IMR-90 (cell line): ENCODE data around the gene PBRM1. TPM values are rescaled to one million over a fixed set of nuclear protein-coding genes. Genes with fewer than 3 reads are reported as not detected.
A peak's percentile ranks its signal among the peaks of the same experiment; 100 is the strongest.

Experiments used
- ATAC-seq: fragments of 200-7000 bp; cut with Tn5 transposase; 2 replicates; pipeline ENCODE4 v1.9.1; 2020; ENCODE audit warnings: low read depth, mild to moderate bottlenecking, moderate library complexity
- BruUV-seq: library from RNA; stranded (reverse); fragments of 400-500 nt; replicated peaks from 2 replicates; lab custom pipeline; 2021; lab: Mats Ljungman, UMichigan
- CTCF ChIA-PET: fragments of 300-600 bp; formaldehyde crosslinking; extraction: SDS; loops from one replicate; lab custom pipeline; 2021; ENCODE audit warnings: antibody characterized with exemption; lab: Yijun Ruan, JAX
- POLR2A ChIA-PET: fragments of 300-600 bp; sonication (Branson Sonifier 250); formaldehyde crosslinking; loops from one replicate; lab custom pipeline; 2022; ENCODE audit warnings: antibody characterized with exemption; ENCODE audit not compliant: unreplicated experiment; lab: Charles Lee
- DNase-seq: peaks from one replicate; pipeline ENCODE4 v3.0.0; 2013
- H2AFZ ChIP-seq: replicated peaks from 2 replicates; pipeline ENCODE3; 2013; ENCODE audit warnings: low read length, mild to moderate bottlenecking; ENCODE audit not compliant: poor library complexity
- H2AK5ac ChIP-seq: 2 replicates; pipeline ENCODE4 v1.6.1; 2013; ENCODE audit warnings: low read depth, low read length, inconsistent platforms
- H2AK9ac ChIP-seq: replicated peaks from 2 replicates; pipeline ENCODE3; 2013; ENCODE audit warnings: mild to moderate bottlenecking, low read depth, low read length, moderate library complexity; ENCODE audit not compliant: poor library complexity
- H2BK120ac ChIP-seq: 2 replicates; pipeline ENCODE4 v1.6.1; 2013; ENCODE audit warnings: low read depth, low read length, inconsistent platforms
- H2BK15ac ChIP-seq: 3 replicates; pipeline ENCODE4 v1.6.1; 2013; ENCODE audit warnings: low read depth, low read length, inconsistent platforms
- H2BK20ac ChIP-seq: 2 replicates; pipeline ENCODE4 v1.6.1; 2013; ENCODE audit warnings: low read depth, mild to moderate bottlenecking, inconsistent platforms, low read length, moderate library complexity
- H2BK5ac ChIP-seq: 2 replicates; pipeline ENCODE4 v1.6.1; 2013; ENCODE audit warnings: mild to moderate bottlenecking, low read depth, low read length, inconsistent platforms; ENCODE audit not compliant: poor library complexity, severe bottlenecking
- H3K14ac ChIP-seq: replicated peaks from 2 replicates; pipeline ENCODE4 v1.6.1; 2013; ENCODE audit warnings: low read depth, low read length, inconsistent platforms
- H3K18ac ChIP-seq: 2 replicates; pipeline ENCODE4 v1.6.1; 2013; ENCODE audit warnings: low read depth, low read length, control low read depth
- H3K23ac ChIP-seq: 2 replicates; pipeline ENCODE4 v1.6.1; 2013; ENCODE audit warnings: low read depth, low read length, inconsistent platforms
- H3K27ac ChIP-seq: 2 replicates; pipeline ENCODE4 v1.5.1; 2013; ENCODE audit warnings: mild to moderate bottlenecking, control low read depth, low read length; ENCODE audit not compliant: insufficient read depth
- H3K27me3 ChIP-seq: 2 replicates; pipeline ENCODE4 v1.6.1; 2013; ENCODE audit warnings: low read length; ENCODE audit not compliant: control insufficient read depth, insufficient read depth
- H3K36me3 ChIP-seq: 2 replicates; pipeline ENCODE4 v1.6.1; 2013; ENCODE audit warnings: low read length, mixed read lengths; ENCODE audit not compliant: control insufficient read depth, insufficient read depth
- H3K4ac ChIP-seq: 2 replicates; pipeline ENCODE4 v1.6.1; 2013; ENCODE audit warnings: low read depth, low read length, inconsistent platforms
- H3K4me1 ChIP-seq: 2 replicates; pipeline ENCODE4 v1.6.1; 2013; ENCODE audit warnings: low read length, mixed read lengths; ENCODE audit not compliant: control insufficient read depth, insufficient read depth
- H3K4me2 ChIP-seq: 2 replicates; pipeline ENCODE4 v1.6.1; 2013; ENCODE audit warnings: low read depth, mild to moderate bottlenecking, control low read depth, low read length, moderate library complexity
- H3K4me3 ChIP-seq: 2 replicates; pipeline ENCODE4 v1.5.1; 2013; ENCODE audit warnings: low read depth, mild to moderate bottlenecking, control low read depth, low read length, moderate library complexity; ENCODE audit not compliant: insufficient read depth
- H3K56ac ChIP-seq: 2 replicates; pipeline ENCODE4 v1.6.1; 2013; ENCODE audit warnings: low read length, inconsistent platforms; ENCODE audit not compliant: insufficient read depth; ENCODE audit errors: extremely low read depth
- H3K79me1 ChIP-seq, 2 experiments: 2 replicates each; pipeline ENCODE4 v1.6.1; 2013; ENCODE audit warnings: low read length in 2 of 2, inconsistent platforms in 1 of 2, low read depth in 1 of 2
- H3K9ac ChIP-seq: 2 replicates; pipeline ENCODE4 v1.6.1; 2013; ENCODE audit warnings: low read depth, low read length, control low read depth
- H3K9me1 ChIP-seq: 2 replicates; pipeline ENCODE4 v1.6.1; 2013; ENCODE audit warnings: low read length, inconsistent platforms; ENCODE audit not compliant: insufficient read depth
- H3K9me3 ChIP-seq: 2 replicates; pipeline ENCODE4 v1.6.1; 2013; ENCODE audit warnings: low read length; ENCODE audit not compliant: control insufficient read depth, insufficient read depth
- H4K20me1 ChIP-seq: 2 replicates; pipeline ENCODE4 v1.6.1; 2013; ENCODE audit warnings: low read length, inconsistent platforms; ENCODE audit not compliant: insufficient read depth
- H4K5ac ChIP-seq: 2 replicates; pipeline ENCODE4 v1.6.1; 2013; ENCODE audit warnings: mild to moderate bottlenecking, low read depth, low read length, control low read depth
- H4K8ac ChIP-seq, 2 experiments: 2 replicates each; pipeline ENCODE4 v1.6.1; 2013; ENCODE audit warnings: low read depth in 2 of 2, low read length in 2 of 2, control low read depth in 1 of 2, inconsistent platforms in 1 of 2
- H4K91ac ChIP-seq: 2 replicates; pipeline ENCODE4 v1.6.1; 2013; ENCODE audit warnings: low read depth, low read length, inconsistent platforms; ENCODE audit not compliant: insufficient read depth
- BHLHE40 ChIP-seq: fragments of 150-350 bp; IDR thresholded peaks from 2 replicates; pipeline ENCODE4 v1.6.1; 2016; ENCODE audit warnings: mild to moderate bottlenecking, low read depth, low read length
- MXI1 ChIP-seq: IDR thresholded peaks from 2 replicates; pipeline ENCODE4 v1.6.1; 2012; ENCODE audit warnings: low read depth, mild to moderate bottlenecking, low read length, moderate library complexity, borderline replicate concordance
- whole genome bisulfite sequencing, 2 experiments: methylation state at CpG; one replicate each; pipeline versions ENCODE4 v1.1.5 to v1.1.7; 2013; ENCODE audit warnings: missing lambda C conversion rate in 2 of 2; ENCODE audit not compliant: insufficient read length in 1 of 2; ENCODE audit errors: extremely low coverage in 2 of 2; 5-methylcytosine and 5-hydroxymethylcytosine counted together
- dilution Hi-C: fragments of 300-500 bp; cut with HindIII; formaldehyde crosslinking; loops from one replicate; pipeline ENCODE4 v1.14.3; 2018; ENCODE audit warnings: low sequenced_read_pairs; ENCODE audit not compliant: unreplicated experiment
- in situ Hi-C: fragments of 300-500 bp; cut with MboI; formaldehyde crosslinking; loops from 3 replicates; pipeline ENCODE4 v1.14.3; 2019; ENCODE audit warnings: low sequenced_read_pairs, inconsistent platforms, mixed read lengths
- intact Hi-C: fragments of 100-400 bp; cut with micrococcal nuclease; formaldehyde crosslinking; loops from 2 replicates; pipeline ENCODE4 v1.10.0; 2022
- polyA plus RNA-seq, 3 experiments: library from polyadenylated mRNA; depleted of rRNA; stranded (reverse); fragments of >200 nt; gene quantifications; 2 replicates each; pipeline ENCODE4 v1.2.3, GENCODE V29; 2012; ENCODE audit warnings: low replicate concordance in 1 of 3
- total RNA-seq: library from RNA; depleted of rRNA; stranded (reverse); fragments of >200 nt; gene quantifications from 2 replicates; pipeline ENCODE4 v1.2.3, GENCODE V29; 2012

Gene PBRM1
- total and polyA plus RNA-seq, 2 of the 4 experiments (the other 2 are of a cell fraction) = 16.5 to 72.6 TPM

GRCh38 chr3:52532838-52533622 is 152.7 kb downstream of the PBRM1 start:
- TF ChIP-seq BHLHE40 (no peak), MXI1 (peak; percentile 42; the same call in 1 of the 2 replicates)
- peak overlapping the region; percentile 61 for H2BK5ac ChIP-seq
- dilution Hi-C loops = no loop called here
- H3K9me1 ChIP-seq = peaks cover 25% of the 10 kb centered on the region
- peak overlapping the region; percentile 95 for H3K4me2 ChIP-seq
- no peak overlapping the region for H2BK20ac ChIP-seq
- H4K20me1 ChIP-seq = peaks cover 55% of the 10 kb centered on the region
- H2AK5ac ChIP-seq = peak overlapping the region; percentile 78
- no peak overlapping the region for H2BK15ac ChIP-seq
- peak overlapping the region; percentile 84 for H2AFZ ChIP-seq
- peak; percentile 1 for ATAC-seq
- 1% methylated on average over 17 of the region's 78 CpGs; no CpG with 5 or more reads in 1 of the 2 experiments for WGBS, 2 experiments
- peak overlapping the region; percentile 75 for H3K9ac ChIP-seq
- H3K4me3 ChIP-seq = peak overlapping the region; percentile 72
- H2BK120ac ChIP-seq = no peak overlapping the region
- no peaks in the 10 kb centered on the region for H3K27me3 ChIP-seq
- peak overlapping the region; percentile 90 for H3K14ac ChIP-seq
- peak overlapping the region; percentile 50; the same call in 1 of the 2 replicates for H4K91ac ChIP-seq
- in situ Hi-C loops = no loop called here
- peak overlapping the region; percentile 46; the same call in 1 of the 2 replicates for H3K23ac ChIP-seq
- no peak for DNase-seq
- peaks cover 32% of the 10 kb centered on the region for H3K4me1 ChIP-seq
- BruUV-seq = no TSS peak
- peak overlapping the region; percentile 57 for H3K56ac ChIP-seq
- H3K4ac ChIP-seq = peak overlapping the region; percentile 69
- peak overlapping the region; percentile 68 for H2AK9ac ChIP-seq
- peak overlapping the region; percentile 72 for H3K27ac ChIP-seq
- peaks cover 28 to 85% of the 10 kb centered on the region in 2 experiments for H3K79me1 ChIP-seq
- intact Hi-C loops = no loop called here
- H3K18ac ChIP-seq = no peak overlapping the region
- H3K36me3 ChIP-seq = peaks cover 11% of the 10 kb centered on the region
- ChIA-PET POLR2A (no interaction called here), CTCF (no interaction called here)
- H3K9me3 ChIP-seq = no peaks in the 10 kb centered on the region
- 0 out of 2 replicates have a peak overlapping the region, but pooled peaks have one; percentile 10 for H4K5ac ChIP-seq
- H4K8ac ChIP-seq = peak overlapping the region; percentile 34 to 59; a peak in 2 of 4 replicates
